ENCODE data around the gene ATP13A4. TPM values are rescaled to one million over a fixed set of nuclear protein-coding genes. Genes with fewer than 3 reads are reported as not detected.

Gene ATP13A4
- total RNA-seq, 1 experiment from 2014 or later: not detected

- H3K27me3 ChIP-seq: no peaks in the 10 kb centered on the region
- H3K36me3 ChIP-seq: no peaks in the 10 kb centered on the region
- DNase-seq: no peak
- no peak overlapping the region for H3K4me3 ChIP-seq
- H3K9me3 ChIP-seq: no peaks in the 10 kb centered on the region
These were observed 84.0 kb downstream of the ATP13A4 start for GRCh38 chr3:193470710-193471109.

GRCh38 chr3:193465992-193466608 is 88.6 kb downstream of the ATP13A4 start:
- no peak for DNase-seq
- H3K36me3 ChIP-seq: no peaks in the 10 kb centered on the region
- H3K4me3 ChIP-seq: no peak overlapping the region
- H3K9me3 ChIP-seq: no peaks in the 10 kb centered on the region
- no peaks in the 10 kb centered on the region; the same call in 1 of the 2 replicates for H3K27me3 ChIP-seq

GRCh38 chr3:193464889-193465288 is 89.8 kb downstream of the ATP13A4 start:
- H3K9me3 ChIP-seq: no peaks in the 10 kb centered on the region
- no peak overlapping the region for H3K4me3 ChIP-seq
- H3K27me3 ChIP-seq: no peaks in the 10 kb centered on the region; the same call in 1 of the 2 replicates
- DNase-seq: no peak
- no peaks in the 10 kb centered on the region for H3K36me3 ChIP-seq

- no peak overlapping the region for H3K4me3 ChIP-seq
These were observed 97.2 kb downstream of the ATP13A4 start for GRCh38 chr3:193457526-193457925.

GRCh38 chr3:193452338-193452737 is 102.4 kb downstream of the ATP13A4 start:
- Histone ChIP-seq H3K4me3 (no peak overlapping the region), H3K27me3 (no peaks in the 10 kb centered on the region; the same call in 1 of the 2 replicates), H3K36me3 (no peaks in the 10 kb centered on the region), H3K9me3 (no peaks in the 10 kb centered on the region)
- no peak for DNase-seq

More at GRCh38 chr3:193457526-193457925, 97.2 kb downstream of the ATP13A4 start:
- Histone ChIP-seq H3K36me3 (no peaks in the 10 kb centered on the region), H3K27me3 (no peaks in the 10 kb centered on the region; the same call in 1 of the 2 replicates), H3K9me3 (no peaks in the 10 kb centered on the region)
- no peak for DNase-seq

- DNase-seq: no peak
- no peaks in the 10 kb centered on the region; the same call in 1 of the 2 replicates for H3K27me3 ChIP-seq
- H3K9me3 ChIP-seq: no peaks in the 10 kb centered on the region
- H3K4me3 ChIP-seq: no peak overlapping the region
- no peaks in the 10 kb centered on the region for H3K36me3 ChIP-seq
These were observed 102.8 kb downstream of the ATP13A4 start for GRCh38 chr3:193451902-193452301.

- H3K4me3 ChIP-seq: no peak overlapping the region
- no peaks in the 10 kb centered on the region for H3K36me3 ChIP-seq
- DNase-seq: no peak
- no peaks in the 10 kb centered on the region; the same call in 1 of the 2 replicates for H3K27me3 ChIP-seq
- no peaks in the 10 kb centered on the region for H3K9me3 ChIP-seq
These were observed 107.6 kb downstream of the ATP13A4 start for GRCh38 chr3:193446965-193447602.

GRCh38 chr3:193439423-193439822 is 115.3 kb downstream of the ATP13A4 start:
- H3K4me3 ChIP-seq: no peak overlapping the region
- H3K36me3 ChIP-seq: no peaks in the 10 kb centered on the region
- DNase-seq: no peak
- H3K9me3 ChIP-seq: no peaks in the 10 kb centered on the region
- no peaks in the 10 kb centered on the region; the same call in 1 of the 2 replicates for H3K27me3 ChIP-seq

- no peaks in the 10 kb centered on the region for H3K36me3 ChIP-seq
- no peak overlapping the region for H3K4me3 ChIP-seq
- no peaks in the 10 kb centered on the region for H3K27me3 ChIP-seq
- H3K9me3 ChIP-seq: peaks cover 25% of the 10 kb centered on the region
- peak; percentile 31 for DNase-seq
These were observed 135.9 kb downstream of the ATP13A4 start for GRCh38 chr3:193418576-193419373.

- no peak overlapping the region for H3K4me3 ChIP-seq
- H3K36me3 ChIP-seq: no peaks in the 10 kb centered on the region
- no peak for DNase-seq
- H3K27me3 ChIP-seq: no peaks in the 10 kb centered on the region
- H3K9me3 ChIP-seq: peaks cover 26% of the 10 kb centered on the region
These were observed 138.1 kb downstream of the ATP13A4 start for GRCh38 chr3:193416629-193417028.

- H3K4me3 ChIP-seq: no peak overlapping the region
- H3K36me3 ChIP-seq: no peaks in the 10 kb centered on the region
- peaks cover 3% of the 10 kb centered on the region; the same call in 1 of the 2 replicates for H3K27me3 ChIP-seq
- H3K9me3 ChIP-seq: no peaks in the 10 kb centered on the region
- DNase-seq: no peak
These were observed 147.0 kb downstream of the ATP13A4 start for GRCh38 chr3:193407688-193408087.

GRCh38 chr3:193407112-193407511 is 147.6 kb downstream of the ATP13A4 start:
- Histone ChIP-seq H3K27me3 (peaks cover 3% of the 10 kb centered on the region; the same call in 1 of the 2 replicates), H3K4me3 (no peak overlapping the region), H3K9me3 (no peaks in the 10 kb centered on the region; the same call in 1 of the 2 replicates), H3K36me3 (no peaks in the 10 kb centered on the region)
- no peak for DNase-seq

- H3K4me3 ChIP-seq: no peak overlapping the region
- no peak for DNase-seq
- H3K36me3 ChIP-seq: no peaks in the 10 kb centered on the region
- H3K9me3 ChIP-seq: no peaks in the 10 kb centered on the region; the same call in 1 of the 2 replicates
- peaks cover under 1% of the 10 kb centered on the region; the same call in 1 of the 2 replicates for H3K27me3 ChIP-seq
These were observed 151.4 kb downstream of the ATP13A4 start for GRCh38 chr3:193403307-193403706.

GRCh38 chr3:193400304-193400703 is 154.4 kb downstream of the ATP13A4 start:
- no peaks in the 10 kb centered on the region for H3K27me3 ChIP-seq
- DNase-seq: peak; percentile 57

GRCh38 chr3:193396451-193397244 is 158.0 kb downstream of the ATP13A4 start:
- DNase-seq: no peak
- Histone ChIP-seq H3K4me3 (no peak overlapping the region), H3K27me3 (no peaks in the 10 kb centered on the region), H3K9me3 (no peaks in the 10 kb centered on the region; the same call in 1 of the 2 replicates), H3K36me3 (no peaks in the 10 kb centered on the region)

More at GRCh38 chr3:193400304-193400703, 154.4 kb downstream of the ATP13A4 start:
- Histone ChIP-seq H3K36me3 (no peaks in the 10 kb centered on the region), H3K4me3 (no peak overlapping the region), H3K9me3 (no peaks in the 10 kb centered on the region; the same call in 1 of the 2 replicates)

- H3K4me3 ChIP-seq: no peak overlapping the region
- DNase-seq: peak; percentile 53
- no peaks in the 10 kb centered on the region; the same call in 1 of the 2 replicates for H3K27me3 ChIP-seq
- no peaks in the 10 kb centered on the region for H3K9me3 ChIP-seq
- no peaks in the 10 kb centered on the region for H3K36me3 ChIP-seq
These were observed 162.8 kb downstream of the ATP13A4 start for GRCh38 chr3:193391902-193392301.
